H1 (cell line): Measurements from ENCODE around the gene MAGI1. TPM values are rescaled to one million over a fixed set of nuclear protein-coding genes. Genes with fewer than 3 reads are reported as not detected.

Experiments used
- CTCF ChIA-PET: fragments of 300-600 bp; sonication (Branson Sonifier 250); formaldehyde crosslinking; loops from one replicate; lab custom pipeline; 2021; ENCODE audit not compliant: partially characterized antibody; lab: Charles Lee
- POLR2A ChIA-PET: fragments of 300-600 bp; sonication (Branson Sonifier 250); formaldehyde crosslinking; loops from one replicate; lab custom pipeline; 2021; ENCODE audit warnings: inconsistent platforms; ENCODE audit not compliant: partially characterized antibody; lab: Charles Lee
- DNase-seq, 2 experiments: peaks; one replicate each; pipeline versions ENCODE4 v3.0.0 to v3.0.0-alpha.2; 2010 to 2022; ENCODE audit warnings: low spot score in 2 of 2, low read depth in 1 of 2, mixed read lengths in 1 of 2
- FAIRE-seq: peaks from 2 replicates; lab custom pipeline; 2011; peaks lifted over from hg19 to GRCh38; lab: Jason Lieb, UNC
- H2AFZ ChIP-seq: 2 replicates; pipeline ENCODE4 v1.8.1; 2012; ENCODE audit warnings: low read length, inconsistent platforms
- H2AK5ac ChIP-seq: 2 replicates; pipeline ENCODE4 v1.6.1; 2013; ENCODE audit warnings: low read depth, low read length
- H2BK120ac ChIP-seq: replicated peaks from 2 replicates; pipeline ENCODE3; 2013; ENCODE audit warnings: low read depth, low read length, inconsistent platforms
- H2BK12ac ChIP-seq: 2 replicates; pipeline ENCODE4 v1.6.1; 2013; ENCODE audit warnings: low read depth, low read length
- H2BK15ac ChIP-seq: 2 replicates; pipeline ENCODE4 v1.6.1; 2013; ENCODE audit warnings: low read length
- H2BK20ac ChIP-seq: 2 replicates; pipeline ENCODE4 v1.6.1; 2013; ENCODE audit warnings: low read length
- H2BK5ac ChIP-seq: 2 replicates; pipeline ENCODE4 v1.6.1; 2013; ENCODE audit warnings: low read depth, low read length
- H3K14ac ChIP-seq: 2 replicates; pipeline ENCODE4 v1.6.1; 2013; ENCODE audit warnings: inconsistent platforms; ENCODE audit not compliant: insufficient read length
- H3K18ac ChIP-seq: 2 replicates; pipeline ENCODE4 v1.6.1; 2013; ENCODE audit warnings: low read length; ENCODE audit errors: extremely low read depth
- H3K23ac ChIP-seq: 2 replicates; pipeline ENCODE4 v1.6.1; 2013; ENCODE audit warnings: inconsistent platforms; ENCODE audit not compliant: insufficient read length
- H3K23me2 ChIP-seq: 2 replicates; pipeline ENCODE4 v1.6.1; 2013; ENCODE audit warnings: low read depth, low read length
- H3K27ac ChIP-seq: 2 replicates; pipeline ENCODE4 v1.6.1; 2011; ENCODE audit warnings: low read depth, low read length, inconsistent platforms
- H3K27me3 ChIP-seq, 4 experiments: replicated peaks in 1 of 4; 1 replicate in 1 of 4; 2 replicates in 3 of 4; pipeline versions ENCODE4 v1.6.1 to v1.8.1; 2011 to 2013; ENCODE audit warnings: low read length in 3 of 4, mild to moderate bottlenecking in 3 of 4, inconsistent platforms in 2 of 4, mixed read lengths in 2 of 4, moderate library complexity in 1 of 4; ENCODE audit not compliant: control insufficient read depth in 3 of 4, insufficient read depth in 3 of 4; ENCODE audit errors: extremely low read depth in 1 of 4
- H3K36me3 ChIP-seq, 4 experiments: 2 replicates each; pipeline versions ENCODE4 v1.6.1 to v1.8.1; 2011 to 2013; ENCODE audit warnings: mild to moderate bottlenecking in 4 of 4, low read length in 3 of 4, moderate library complexity in 2 of 4, control low read depth in 1 of 4, inconsistent platforms in 1 of 4; ENCODE audit not compliant: insufficient read depth in 4 of 4, control insufficient read depth in 2 of 4
- H3K4ac ChIP-seq: replicated peaks from 2 replicates; pipeline ENCODE3; 2013; ENCODE audit warnings: low read length, low read depth, mixed read lengths, inconsistent platforms; ENCODE audit not compliant: insufficient read length
- H3K4me1 ChIP-seq, 4 experiments: replicated peaks in 1 of 4; 1 replicate in 1 of 4; 2 replicates in 3 of 4; pipeline versions ENCODE4 v1.6.1 to v1.8.1; 2011 to 2013; ENCODE audit warnings: low read length in 3 of 4, inconsistent platforms in 2 of 4, mixed read lengths in 1 of 4; ENCODE audit not compliant: insufficient read depth in 4 of 4, control insufficient read depth in 3 of 4
- H3K4me2 ChIP-seq, 2 experiments: 2 replicates each; pipeline versions ENCODE4 v1.6.1 to v1.8.1; 2011 to 2013; ENCODE audit warnings: low read depth in 2 of 2, low read length in 2 of 2, control low read depth in 1 of 2, inconsistent platforms in 1 of 2, mild to moderate bottlenecking in 1 of 2; ENCODE audit not compliant: insufficient read depth in 1 of 2
- H3K4me3 ChIP-seq, 4 experiments: fragments of 200-600, 300-600 bp in 1 of 4; sonication (generic), shearing (Covaris generic), sonication (Bioruptor Twin) in 1 of 4; 2 replicates each; pipeline versions ENCODE4 v1.5.1 to v1.8.1; 2011 to 2016; ENCODE audit warnings: low read length in 4 of 4, low read depth in 3 of 4, control low read depth in 2 of 4, inconsistent platforms in 2 of 4, mild to moderate bottlenecking in 2 of 4, mixed read lengths in 1 of 4, moderate library complexity in 1 of 4; ENCODE audit not compliant: insufficient read depth in 2 of 4; ENCODE audit errors: extremely low read depth in 1 of 4
- H3K56ac ChIP-seq: replicated peaks from 2 replicates; pipeline ENCODE3; 2013; ENCODE audit warnings: low read depth, mild to moderate bottlenecking, mixed read lengths, low read length, inconsistent platforms; ENCODE audit not compliant: insufficient read length
- H3K79me1 ChIP-seq: 2 replicates; pipeline ENCODE4 v1.6.1; 2013; ENCODE audit warnings: low read depth, low read length, control low read depth
- H3K79me2 ChIP-seq, 2 experiments: 2 replicates each; pipeline versions ENCODE4 v1.6.1 to v1.8.1; 2012 to 2013; ENCODE audit warnings: low read length in 2 of 2, mild to moderate bottlenecking in 2 of 2, inconsistent platforms in 1 of 2; ENCODE audit not compliant: insufficient read depth in 2 of 2, control insufficient read depth in 1 of 2
- H3K9ac ChIP-seq, 4 experiments: replicated peaks in 1 of 4; 1 replicate in 1 of 4; 2 replicates in 3 of 4; pipeline versions ENCODE4 v1.6.1 to v1.8.1; 2011 to 2013; ENCODE audit warnings: low read depth in 3 of 4, low read length in 3 of 4, control low read depth in 2 of 4, mild to moderate bottlenecking in 2 of 4, moderate library complexity in 2 of 4, inconsistent platforms in 1 of 4; ENCODE audit errors: extremely low read depth in 1 of 4
- H3K9me3 ChIP-seq, 2 experiments: 2 replicates each; pipeline versions ENCODE4 v1.6.1 to v1.8.1; 2012 to 2013; ENCODE audit warnings: mild to moderate bottlenecking in 2 of 2, moderate library complexity in 2 of 2, control low read depth in 1 of 2, inconsistent platforms in 1 of 2, low read depth in 1 of 2, low read length in 1 of 2, mixed read lengths in 1 of 2; ENCODE audit not compliant: insufficient read depth in 2 of 2
- H4K20me1 ChIP-seq, 2 experiments: replicated peaks in 1 of 2; 2 replicates each; pipeline versions ENCODE3 to v1.8.1; 2011 to 2013; ENCODE audit warnings: inconsistent platforms in 2 of 2, low read length in 2 of 2, mild to moderate bottlenecking in 1 of 2; ENCODE audit not compliant: insufficient read depth in 2 of 2, control insufficient read depth in 1 of 2
- H4K5ac ChIP-seq: 2 replicates; pipeline ENCODE4 v1.6.1; 2013; ENCODE audit warnings: low read length, low read depth, mixed read lengths, inconsistent platforms; ENCODE audit not compliant: insufficient read length
- H4K8ac ChIP-seq: 2 replicates; pipeline ENCODE4 v1.8.0; 2013; ENCODE audit warnings: mild to moderate bottlenecking, moderate library complexity, low read length, inconsistent platforms; ENCODE audit not compliant: insufficient read depth; ENCODE audit errors: extremely low read depth
- H4K91ac ChIP-seq: replicated peaks from 2 replicates; pipeline ENCODE3; 2013; ENCODE audit warnings: low read length, mixed read lengths, inconsistent platforms; ENCODE audit not compliant: insufficient read length
- CBX8 ChIP-seq: fragments of 300-800, 300-1000 bp; sonication (generic); IDR thresholded peaks from 2 replicates; pipeline ENCODE4 v1.7.1; 2016; ENCODE audit warnings: low read depth, low read length, borderline replicate concordance
- CTBP2 ChIP-seq: IDR thresholded peaks from 2 replicates; pipeline ENCODE4 v1.7.0; 2011; ENCODE audit warnings: borderline replicate concordance, mild to moderate bottlenecking, moderate library complexity, mixed read lengths, low read length; ENCODE audit not compliant: insufficient read depth, insufficient read length
- NANOG ChIP-seq: IDR thresholded peaks from 2 replicates; pipeline ENCODE4 v1.6.1; 2011; ENCODE audit warnings: low read length, low read depth, mild to moderate bottlenecking, inconsistent platforms; ENCODE audit not compliant: insufficient read depth, poor library complexity, severe bottlenecking
- TEAD4 ChIP-seq: IDR thresholded peaks from 2 replicates; pipeline ENCODE4 v1.6.1; 2012; ENCODE audit warnings: low read depth, low read length, inconsistent platforms, mixed read lengths
- WGBS, 2 experiments: shearing (Covaris generic) in 1 of 2; methylation state at CpG; one replicate each; pipeline versions ENCODE4 v1.1.6 to v1.1.7; 2013 to 2015; ENCODE audit warnings: low lambda C conversion rate in 2 of 2, mixed read lengths in 2 of 2, inconsistent platforms in 1 of 2, low coverage in 1 of 2, missing lambda C conversion rate in 1 of 2; ENCODE audit not compliant: insufficient replicate concordance in 2 of 2, insufficient coverage in 1 of 2, insufficient read length in 1 of 2; ENCODE audit errors: extremely low coverage in 1 of 2, missing lambda C conversion rate in 1 of 2; 5-methylcytosine and 5-hydroxymethylcytosine counted together
- polyA plus RNA-seq, 7 experiments: library from polyadenylated mRNA; depleted of rRNA in 3 of 7; stranded (reverse) in 5 of 7; unstranded in 2 of 7; fragments of >200 nt in 5 of 7; fragments of 200-250 nt in 2 of 7; gene quantifications; 1 replicate in 5 of 7; 2 replicates in 1 of 7; 4 replicates in 1 of 7; pipeline versions ENCODE4 v1.2.1 to v1.2.3, GENCODE V29; 2011 to 2013; ENCODE audit warnings: missing spikeins in 2 of 7, mixed read lengths in 2 of 7
- total RNA-seq: library from RNA; stranded (reverse); fragmentation: NEBNext Ultra II Directional; extraction: Animal tissue kit (Norgen Biotek cat#: 25700); gene quantifications from 2 replicates; pipeline ENCODE4 v1.2.1, GENCODE V29; 2021

Gene MAGI1
- total and polyA plus RNA-seq, 2 of the 8 experiments (the other 6 are each of a cell fraction or from before 2014, with no cell fraction given): 19.8 to 78.0 TPM

DNA sequence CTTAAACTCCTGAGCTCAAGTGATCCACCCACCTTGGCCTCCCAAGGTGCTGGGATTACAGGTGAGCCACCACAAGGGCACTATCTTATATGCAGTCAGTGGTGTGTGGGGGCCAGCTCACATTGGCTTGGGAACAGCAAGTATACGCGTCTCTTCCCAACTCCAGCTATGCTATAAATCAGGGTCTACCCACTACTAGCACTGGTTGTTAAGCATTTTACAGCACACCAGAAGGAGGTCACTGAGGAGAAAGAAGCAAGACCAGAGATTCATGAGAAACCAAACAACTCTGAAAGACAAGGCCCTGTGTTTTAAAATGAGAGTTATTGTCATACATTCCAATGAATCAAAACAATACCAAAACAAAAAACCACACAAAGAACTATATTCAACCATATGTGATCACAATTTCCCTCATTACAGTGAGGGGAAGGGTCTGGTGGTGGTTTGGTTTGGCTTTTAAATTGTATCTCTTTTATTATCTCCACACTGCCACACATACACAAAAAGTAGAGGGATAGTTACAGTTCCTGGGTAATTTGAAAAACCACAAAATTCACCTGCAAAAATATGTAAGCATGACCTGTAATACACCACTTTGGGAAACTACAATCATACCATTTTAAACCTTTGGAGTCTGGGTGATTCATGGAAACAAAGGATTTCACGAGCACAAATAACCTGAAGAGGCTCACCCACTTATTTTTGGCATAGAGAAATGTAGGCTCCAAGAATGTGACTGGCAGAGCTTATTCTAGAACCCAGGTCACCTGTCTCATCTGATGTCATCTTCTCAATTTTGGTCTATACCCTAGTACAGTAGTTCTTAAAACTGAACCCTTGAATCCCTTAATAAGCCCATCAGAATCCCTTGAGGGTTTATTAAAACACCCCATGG lies 5.2 kb downstream of the MAGI1 start:
- Histone ChIP-seq H2AK5ac (no peak overlapping the region), H3K4ac (no peak overlapping the region), H3K4me3 (no peak overlapping the region), H3K9ac (no peak overlapping the region), H4K5ac (peak overlapping the region; percentile 65), H2BK20ac (no peak overlapping the region), H4K91ac (no peak overlapping the region), H2BK120ac (no peak overlapping the region), H2BK5ac (no peak overlapping the region), H2BK15ac (no peak overlapping the region), H3K14ac (no peak overlapping the region), H3K4me1 (peaks cover 8 to 27% (median 19%) of the 10 kb centered on the region in 4 experiments; a peak in 6 of 7 replicates), H3K27me3 (no peaks in the 10 kb centered on the region), H3K79me1 (peaks cover 16% of the 10 kb centered on the region), H4K20me1 (peaks cover 3 to 5% of the 10 kb centered on the region in 2 experiments), H3K18ac (no peak overlapping the region; the same call in 1 of the 2 replicates), H3K23me2 (peaks cover 13% of the 10 kb centered on the region), H3K79me2 (peaks cover 19 to 96% of the 10 kb centered on the region in 2 experiments), H4K8ac (peak overlapping the region; percentile 20; the same call in 1 of the 2 replicates), H2BK12ac (peak overlapping the region; percentile 50; the same call in 1 of the 2 replicates), H3K23ac (no peak overlapping the region), H3K27ac (no peak overlapping the region), H2AFZ (no peak overlapping the region), H3K36me3 (peaks cover 0 to 3% (median 0%) of the 10 kb centered on the region in 4 experiments; a peak in 1 of 8 replicates), H3K4me2 (no peak overlapping the region; a peak in 1 of 4 replicates), H3K56ac (no peak overlapping the region), H3K9me3 (no peaks in the 10 kb centered on the region)
- ChIA-PET POLR2A (interaction anchor here (1.2 to 1.5 kb wide), 2 partner anchors 18 to 28 kb away, joined by 3 to 4 read pairs; no protein-coding TSS in a partner anchor), CTCF (interaction anchor here (0.5 to 2.2 kb wide), 5 partner anchors 9 to 1575 kb away, joined by 3 to 10 read pairs (median 4); no protein-coding TSS in a partner anchor)
- TF ChIP-seq TEAD4 (no peak), NANOG (no peak), CTBP2 (no peak), CBX8 (no peak)
- DNase-seq: peak in 1 of 2 experiments; percentile 43
- FAIRE-seq: no peak
- 80% methylated on average over 3 of the region's 3 CpGs; no CpG with 5 or more reads in 1 of the 2 experiments for WGBS, 2 experiments
